ENCODE data around the gene CDH23.

CDH23 gene

GRCh38 chr10:71383972-71384687 lies 12.6 kb upstream of the CDH23 start:
- Histone ChIP-seq H3K4me1 (ENCODE audit: insufficient read depth, low read length) (no peaks in the 10 kb centered on the region), H3K9me3 (ENCODE audit: low read length) (no peaks in the 10 kb centered on the region), H3K27ac (ENCODE audit: low read depth, low read length) (no peak overlapping the region), H3K36me3 (ENCODE audit: insufficient read depth, low read length) (no peaks in the 10 kb centered on the region), H3K4me3 (ENCODE audit: low read depth in 1 of 2, low read length in 2 of 2) (no peak overlapping the region), H3K27me3 (ENCODE audit: control insufficient read depth in 1 of 2, insufficient read depth in 2 of 2, low read length in 2 of 2) (no peaks in the 10 kb centered on the region), H3K9ac (ENCODE audit: low read length) (no peak overlapping the region)

GRCh38 chr10:71388171-71388570 lies 8.5 kb upstream of the CDH23 start:
- no peak overlapping the region for H3K4me3 ChIP-seq (ENCODE audit: low read depth in 1 of 2, low read length in 2 of 2)

GRCh38 chr10:71388583-71389310 lies 8.0 kb upstream of the CDH23 start:
- Histone ChIP-seq H3K9ac (ENCODE audit: low read length) (no peak overlapping the region), H3K36me3 (ENCODE audit: insufficient read depth, low read length) (no peaks in the 10 kb centered on the region), H3K9me3 (ENCODE audit: low read length) (no peaks in the 10 kb centered on the region), H3K4me1 (ENCODE audit: insufficient read depth, low read length) (no peaks in the 10 kb centered on the region), H3K27ac (ENCODE audit: low read depth, low read length) (no peak overlapping the region), H3K4me3 (ENCODE audit: low read depth in 1 of 2, low read length in 2 of 2) (no peak overlapping the region), H3K27me3 (ENCODE audit: control insufficient read depth in 1 of 2, insufficient read depth in 2 of 2, low read length in 2 of 2) (no peaks in the 10 kb centered on the region)

More at GRCh38 chr10:71388171-71388570, 8.5 kb upstream of the CDH23 start:
- no peaks in the 10 kb centered on the region for H3K9me3 ChIP-seq (ENCODE audit: low read length)
- no peaks in the 10 kb centered on the region for H3K4me1 ChIP-seq (ENCODE audit: insufficient read depth, low read length)
- H3K9ac ChIP-seq (ENCODE audit: low read length) = no peak overlapping the region
- no peak overlapping the region for H3K27ac ChIP-seq (ENCODE audit: low read depth, low read length)
- no peaks in the 10 kb centered on the region for H3K27me3 ChIP-seq (ENCODE audit: control insufficient read depth in 1 of 2, insufficient read depth in 2 of 2, low read length in 2 of 2)
- no peaks in the 10 kb centered on the region for H3K36me3 ChIP-seq (ENCODE audit: insufficient read depth, low read length)

GRCh38 chr10:71389768-71390460 lies 6.8 kb upstream of the CDH23 start:
- H3K36me3 ChIP-seq (ENCODE audit: insufficient read depth, low read length) = no peaks in the 10 kb centered on the region

GRCh38 chr10:71390461-71390835 lies 6.3 kb upstream of the CDH23 start:
- H3K36me3 ChIP-seq (ENCODE audit: insufficient read depth, low read length) = no peaks in the 10 kb centered on the region
- H3K27ac ChIP-seq (ENCODE audit: low read depth, low read length) = no peak overlapping the region
- no peaks in the 10 kb centered on the region for H3K27me3 ChIP-seq (ENCODE audit: control insufficient read depth in 1 of 2, insufficient read depth in 2 of 2, low read length in 2 of 2)
- no peaks in the 10 kb centered on the region for H3K4me1 ChIP-seq (ENCODE audit: insufficient read depth, low read length)
- no peak overlapping the region for H3K9ac ChIP-seq (ENCODE audit: low read length)
- H3K4me3 ChIP-seq (ENCODE audit: low read depth in 1 of 2, low read length in 2 of 2) = no peak overlapping the region
- no peaks in the 10 kb centered on the region for H3K9me3 ChIP-seq (ENCODE audit: low read length)

More at GRCh38 chr10:71389768-71390460, 6.8 kb upstream of the CDH23 start:
- no peak overlapping the region for H3K9ac ChIP-seq (ENCODE audit: low read length)
- H3K9me3 ChIP-seq (ENCODE audit: low read length) = no peaks in the 10 kb centered on the region
- no peak overlapping the region for H3K27ac ChIP-seq (ENCODE audit: low read depth, low read length)
- no peak overlapping the region for H3K4me3 ChIP-seq (ENCODE audit: low read depth in 1 of 2, low read length in 2 of 2)
- H3K27me3 ChIP-seq (ENCODE audit: control insufficient read depth in 1 of 2, insufficient read depth in 2 of 2, low read length in 2 of 2) = no peaks in the 10 kb centered on the region
- H3K4me1 ChIP-seq (ENCODE audit: insufficient read depth, low read length) = no peaks in the 10 kb centered on the region

GRCh38 chr10:71390921-71391690 lies 5.6 kb upstream of the CDH23 start:
- Histone ChIP-seq H3K36me3 (ENCODE audit: insufficient read depth, low read length) (no peaks in the 10 kb centered on the region), H3K9me3 (ENCODE audit: low read length) (no peaks in the 10 kb centered on the region), H3K27ac (ENCODE audit: low read depth, low read length) (no peak overlapping the region), H3K27me3 (ENCODE audit: control insufficient read depth in 1 of 2, insufficient read depth in 2 of 2, low read length in 2 of 2) (no peaks in the 10 kb centered on the region), H3K4me3 (ENCODE audit: low read depth in 1 of 2, low read length in 2 of 2) (no peak overlapping the region), H3K9ac (ENCODE audit: low read length) (no peak overlapping the region), H3K4me1 (ENCODE audit: insufficient read depth, low read length) (no peaks in the 10 kb centered on the region)

GRCh38 chr10:71391701-71392100 lies 5.0 kb upstream of the CDH23 start:
- no peaks in the 10 kb centered on the region for H3K36me3 ChIP-seq (ENCODE audit: insufficient read depth, low read length)
- H3K27ac ChIP-seq (ENCODE audit: low read depth, low read length) = no peak overlapping the region
- no peak overlapping the region for H3K9ac ChIP-seq (ENCODE audit: low read length)
- H3K27me3 ChIP-seq (ENCODE audit: control insufficient read depth in 1 of 2, insufficient read depth in 2 of 2, low read length in 2 of 2) = no peaks in the 10 kb centered on the region
- no peaks in the 10 kb centered on the region for H3K4me1 ChIP-seq (ENCODE audit: insufficient read depth, low read length)
- H3K4me3 ChIP-seq (ENCODE audit: low read depth in 1 of 2, low read length in 2 of 2) = no peak overlapping the region
- no peaks in the 10 kb centered on the region for H3K9me3 ChIP-seq (ENCODE audit: low read length)

GRCh38 chr10:71392292-71392691 lies 4.4 kb upstream of the CDH23 start:
- Histone ChIP-seq H3K4me3 (ENCODE audit: low read depth in 1 of 2, low read length in 2 of 2) (no peak overlapping the region), H3K9ac (ENCODE audit: low read length) (no peak overlapping the region), H3K27me3 (ENCODE audit: control insufficient read depth in 1 of 2, insufficient read depth in 2 of 2, low read length in 2 of 2) (peaks cover 0 to 1% of the 10 kb centered on the region in 2 donors), H3K27ac (ENCODE audit: low read depth, low read length) (no peak overlapping the region), H3K9me3 (ENCODE audit: low read length) (no peaks in the 10 kb centered on the region), H3K36me3 (ENCODE audit: insufficient read depth, low read length) (no peaks in the 10 kb centered on the region), H3K4me1 (ENCODE audit: insufficient read depth, low read length) (peaks cover 2% of the 10 kb centered on the region)

- H3K36me3 ChIP-seq (ENCODE audit: insufficient read depth, low read length) = no peaks in the 10 kb centered on the region
- no peaks in the 10 kb centered on the region for H3K9me3 ChIP-seq (ENCODE audit: low read length)
- no peak overlapping the region for H3K4me3 ChIP-seq (ENCODE audit: low read depth in 1 of 2, low read length in 2 of 2)
- no peak overlapping the region for H3K27ac ChIP-seq (ENCODE audit: low read depth, low read length)
- peaks cover 3 to 9% of the 10 kb centered on the region in 2 donors for H3K27me3 ChIP-seq (ENCODE audit: control insufficient read depth in 1 of 2, insufficient read depth in 2 of 2, low read length in 2 of 2)
- H3K9ac ChIP-seq (ENCODE audit: low read length) = no peak overlapping the region
- H3K4me1 ChIP-seq (ENCODE audit: insufficient read depth, low read length) = peaks cover 10% of the 10 kb centered on the region
Measured at GRCh38 chr10:71392791-71393781, 3.6 kb upstream of the CDH23 start.

GRCh38 chr10:71393841-71394475 lies 2.8 kb upstream of the CDH23 start:
- H3K27me3 ChIP-seq (ENCODE audit: control insufficient read depth in 1 of 2, insufficient read depth in 2 of 2, low read length in 2 of 2) = peaks cover 11 to 18% of the 10 kb centered on the region in 2 donors
- H3K27ac ChIP-seq (ENCODE audit: low read depth, low read length) = no peak overlapping the region
- H3K9me3 ChIP-seq (ENCODE audit: low read length) = no peaks in the 10 kb centered on the region

More at GRCh38 chr10:71393841-71394475, 2.8 kb upstream of the CDH23 start:
- Histone ChIP-seq H3K36me3 (ENCODE audit: insufficient read depth, low read length) (no peaks in the 10 kb centered on the region), H3K9ac (ENCODE audit: low read length) (no peak overlapping the region), H3K4me1 (ENCODE audit: insufficient read depth, low read length) (peaks cover 11% of the 10 kb centered on the region), H3K4me3 (ENCODE audit: low read depth in 1 of 2, low read length in 2 of 2) (no peak overlapping the region)
